Measurements from ENCODE around the gene CRYM.

The CRYM gene

DNA sequence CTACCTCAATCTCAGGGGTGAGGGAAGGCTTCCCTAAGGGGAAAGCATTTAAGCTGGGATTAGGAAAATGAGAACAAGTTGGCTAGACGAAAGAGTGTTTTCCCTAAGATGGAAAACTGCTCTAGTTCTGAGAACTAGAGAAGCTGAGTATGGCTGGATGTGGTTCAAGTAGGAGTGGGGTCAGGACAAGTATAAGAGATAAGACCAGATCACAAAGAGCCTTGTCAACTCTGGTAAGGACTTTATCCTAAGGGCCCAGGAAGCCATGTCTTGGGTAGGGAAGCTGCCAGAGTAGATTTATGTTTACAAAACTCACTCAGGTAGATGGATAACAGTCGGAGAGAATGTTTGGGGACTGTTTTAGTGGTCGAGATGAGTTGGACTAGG lies 42.9 kb downstream of the CRYM start:
- ChIA-PET POLR2A (no interaction called here), CTCF (interaction anchor here (1.2 kb wide), 1 partner anchor 12 kb away, joined by 4 read pairs; no protein-coding TSS in a partner anchor)
- H3K4me3 ChIP-seq (ENCODE audit: low read depth, low read length): no peak overlapping the region
- no peaks in the 10 kb centered on the region for H3K36me3 ChIP-seq (ENCODE audit: control insufficient read depth in 2 of 2, insufficient read depth in 1 of 2, low read length in 2 of 2)
- H3K9me3 ChIP-seq (ENCODE audit: control insufficient read depth, insufficient read depth, low read depth, low read length): no peaks in the 10 kb centered on the region
- no peaks in the 10 kb centered on the region for H3K4me1 ChIP-seq (ENCODE audit: control insufficient read depth, insufficient read depth, low read length)
- no peak overlapping the region for H3K27ac ChIP-seq (ENCODE audit: extremely low read depth, low read depth, low read length)
- TF ChIP-seq ZNF664 (tag by site-specific recombination; IDR thresholded peaks at IDR 0.05) (no peak), KLF9 (tag by site-specific recombination; IDR thresholded peaks at IDR 0.05; ENCODE audit: low read depth) (no peak)
- TF ChIP-seq, protein P1, sequence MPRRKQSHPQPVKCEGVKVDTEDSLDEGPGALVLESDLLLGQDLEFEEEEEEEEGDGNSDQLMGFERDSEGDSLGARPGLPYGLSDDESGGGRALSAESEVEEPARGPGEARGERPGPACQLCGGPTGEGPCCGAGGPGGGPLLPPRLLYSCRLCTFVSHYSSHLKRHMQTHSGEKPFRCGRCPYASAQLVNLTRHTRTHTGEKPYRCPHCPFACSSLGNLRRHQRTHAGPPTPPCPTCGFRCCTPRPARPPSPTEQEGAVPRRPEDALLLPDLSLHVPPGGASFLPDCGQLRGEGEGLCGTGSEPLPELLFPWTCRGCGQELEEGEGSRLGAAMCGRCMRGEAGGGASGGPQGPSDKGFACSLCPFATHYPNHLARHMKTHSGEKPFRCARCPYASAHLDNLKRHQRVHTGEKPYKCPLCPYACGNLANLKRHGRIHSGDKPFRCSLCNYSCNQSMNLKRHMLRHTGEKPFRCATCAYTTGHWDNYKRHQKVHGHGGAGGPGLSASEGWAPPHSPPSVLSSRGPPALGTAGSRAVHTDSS (tag by site-specific recombination; IDR thresholded peaks at IDR 0.05): no peak

DNA sequence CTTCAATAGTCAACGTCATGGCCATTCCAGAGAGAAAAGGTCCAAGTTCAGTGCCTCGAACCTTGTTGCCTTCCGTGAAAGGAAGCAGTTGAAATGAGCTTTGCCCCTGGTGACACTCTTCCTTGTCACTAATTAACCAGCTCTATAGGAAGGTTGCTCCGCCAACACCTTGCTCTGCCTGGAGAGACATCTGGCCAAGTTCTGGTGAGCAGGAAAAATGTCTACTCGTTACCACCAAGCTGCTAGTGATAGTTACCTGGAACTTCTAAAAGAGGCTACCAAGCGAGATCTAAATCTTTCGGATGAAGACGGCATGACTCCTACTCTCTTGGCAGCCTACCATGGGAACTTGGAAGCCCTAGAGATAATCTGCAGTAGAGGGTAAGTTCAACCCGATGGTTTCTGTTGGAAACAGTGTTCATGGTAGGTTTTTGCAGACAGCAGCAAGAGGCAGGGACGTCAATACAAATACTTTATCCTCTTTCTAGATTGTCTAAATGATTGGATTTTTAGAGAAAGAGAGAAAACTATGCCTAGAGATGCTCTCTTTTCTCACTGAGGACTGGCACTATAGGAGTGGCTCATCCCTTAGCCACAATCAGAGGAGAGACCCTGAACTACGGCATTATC lies 44.5 kb downstream of the CRYM start, which contains the start of gene ANKS4B:
ANKS4B (plus strand) TSS at position 179 of the 630 bp plus-strand sequence; CDS start at position 218, 39 bp downstream.
- H3K27ac ChIP-seq (ENCODE audit: extremely low read depth, low read depth, low read length): no peak within 1 kb of the TSS
- no peaks in the 10 kb centered on the region for H3K9me3 ChIP-seq (ENCODE audit: control insufficient read depth, insufficient read depth, low read depth, low read length)
- no peaks in the 10 kb centered on the region for H3K36me3 ChIP-seq (ENCODE audit: control insufficient read depth in 2 of 2, insufficient read depth in 1 of 2, low read length in 2 of 2)
- no peak for TF ChIP-seq ZNF768 (tag by site-specific recombination; IDR thresholded peaks at IDR 0.05)
- no peaks in the 10 kb centered on the region for H3K4me1 ChIP-seq (ENCODE audit: control insufficient read depth, insufficient read depth, low read length)
- no peak within 1 kb of the TSS for H3K4me3 ChIP-seq (ENCODE audit: low read depth, low read length)
- ChIA-PET CTCF (interaction anchor here (0.7 kb wide), 1 partner anchor 103 kb away, joined by 3 read pairs; no protein-coding TSS in a partner anchor), POLR2A (no interaction called here)

DNA sequence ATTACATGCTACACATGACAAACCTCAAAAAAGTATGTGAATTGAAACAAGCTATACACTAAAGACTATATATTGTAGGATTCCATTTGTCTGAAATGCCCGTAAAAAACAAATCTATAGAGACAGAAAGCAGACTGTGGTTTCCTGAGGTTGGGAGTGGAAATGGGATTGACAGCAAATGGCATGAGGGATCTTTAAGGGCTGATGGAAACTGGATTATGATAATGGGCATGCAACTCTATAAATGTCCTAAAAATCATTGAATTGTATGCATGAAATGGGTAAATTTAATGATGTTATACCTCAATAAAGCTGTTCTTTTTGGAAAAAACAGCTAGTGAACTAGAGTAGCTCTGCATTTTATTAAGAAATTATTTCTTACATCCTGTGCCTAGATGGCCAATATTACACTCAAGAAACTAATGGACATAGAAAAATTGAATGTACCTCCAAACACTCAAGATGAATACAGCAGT lies 45.0 kb downstream of the CRYM start:
- H3K4me3 ChIP-seq (ENCODE audit: low read depth, low read length): no peak overlapping the region
- no peaks in the 10 kb centered on the region for H3K4me1 ChIP-seq (ENCODE audit: control insufficient read depth, insufficient read depth, low read length)
- H3K27ac ChIP-seq (ENCODE audit: extremely low read depth, low read depth, low read length): no peak overlapping the region
- ChIA-PET CTCF (no interaction called here), POLR2A (no interaction called here)
- no peaks in the 10 kb centered on the region for H3K9me3 ChIP-seq (ENCODE audit: control insufficient read depth, insufficient read depth, low read depth, low read length)
- no peak for TF ChIP-seq SP3 (tag by site-specific recombination; IDR thresholded peaks at IDR 0.05)
- TF ChIP-seq ZNF660 (tag by site-specific recombination; IDR thresholded peaks at IDR 0.05): no peak
- TF ChIP-seq ZNF707 (tag by site-specific recombination; IDR thresholded peaks at IDR 0.05): no peak
- no peak for TF ChIP-seq ZNF114 (tag by site-specific recombination; IDR thresholded peaks at IDR 0.05)
- TF ChIP-seq ZFP3 (tag by site-specific recombination; IDR thresholded peaks at IDR 0.05; ENCODE audit: low read depth): no peak
- no peak for TF ChIP-seq TCF7L2 (IDR thresholded peaks at IDR 0.05; ENCODE audit: borderline replicate concordance, low read depth, low read length)
- TF ChIP-seq, protein P2, sequence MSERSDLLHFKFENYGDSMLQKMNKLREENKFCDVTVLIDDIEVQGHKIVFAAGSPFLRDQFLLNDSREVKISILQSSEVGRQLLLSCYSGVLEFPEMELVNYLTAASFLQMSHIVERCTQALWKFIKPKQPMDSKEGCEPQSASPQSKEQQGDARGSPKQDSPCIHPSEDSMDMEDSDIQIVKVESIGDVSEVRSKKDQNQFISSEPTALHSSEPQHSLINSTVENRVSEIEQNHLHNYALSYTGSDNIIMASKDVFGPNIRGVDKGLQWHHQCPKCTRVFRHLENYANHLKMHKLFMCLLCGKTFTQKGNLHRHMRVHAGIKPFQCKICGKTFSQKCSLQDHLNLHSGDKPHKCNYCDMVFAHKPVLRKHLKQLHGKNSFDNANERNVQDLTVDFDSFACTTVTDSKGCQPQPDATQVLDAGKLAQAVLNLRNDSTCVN (tag by site-specific recombination; optimal IDR thresholded peaks at IDR 0.05): no peak
- no peak for TF ChIP-seq ZNF544 (tag by site-specific recombination; IDR thresholded peaks at IDR 0.05)
- TF ChIP-seq ZBTB7A (tag by site-specific recombination; IDR thresholded peaks at IDR 0.05; ENCODE audit: low read depth): no peak
- TF ChIP-seq KLF8 (tag by site-specific recombination; IDR thresholded peaks at IDR 0.05): no peak
- TF ChIP-seq KLF16 (tag by site-specific recombination; IDR thresholded peaks at IDR 0.05): no peak
- no peak for TF ChIP-seq ZNF768 (tag by site-specific recombination; IDR thresholded peaks at IDR 0.05)
- TF ChIP-seq ZNF416 (tag by site-specific recombination; IDR thresholded peaks at IDR 0.05): no peak
- H3K36me3 ChIP-seq (ENCODE audit: control insufficient read depth in 2 of 2, insufficient read depth in 1 of 2, low read length in 2 of 2): no peaks in the 10 kb centered on the region
